Activated T-cell treated with anti-CD3 and anti-CD28 coated beads, Interleukin-2, amount 50 U/mL, for 4 hours (primary cell): ENCODE data around the gene NAA10. TPM values are rescaled to one million over a fixed set of nuclear protein-coding genes. Genes with fewer than 3 reads are reported as not detected.
A peak's percentile ranks its signal among the peaks of the same experiment; 100 is the strongest.
"Not testable (repeated sequence)": the region's sequence is repeated elsewhere in the genome, so short reads cannot be mapped to it uniquely, and the experiment has no call there.

Experiments
- ATAC-seq, 2 donors: fragments of 200-7000 bp; cut with Tn5 transposase; one replicate each; pipeline ENCODE4 v1.10.0; 2021
- DNase-seq: peaks from one replicate; pipeline ENCODE4 v3.0.0-alpha.2; 2020
- H3K27me3 Mint-ChIP-seq: one replicate; pipeline ENCODE4 v1.8.0; 2021; ENCODE audit warnings: low read depth, mixed read lengths
- H3K36me3 Mint-ChIP-seq: one replicate; pipeline ENCODE4 v1.8.0; 2022; ENCODE audit warnings: mixed read lengths; ENCODE audit not compliant: insufficient read depth
- H3K4me1 Mint-ChIP-seq: one replicate; pipeline ENCODE4 v1.8.0; 2021; ENCODE audit warnings: low read depth, mixed read lengths
- H3K4me3 Mint-ChIP-seq: one replicate; pipeline ENCODE4 v1.8.0; 2021; ENCODE audit warnings: mild to moderate bottlenecking, moderate library complexity, mixed read lengths
- H3K9me3 Mint-ChIP-seq: one replicate; pipeline ENCODE4 v1.8.0; 2021; ENCODE audit warnings: mixed read lengths
- total RNA-seq, 3 donors: library from RNA; stranded (reverse); gene quantifications; one replicate each; pipeline ENCODE4 v1.2.1, GENCODE V29; 2021

Gene NAA10
- total RNA-seq, result 100 to 1,000 TPM; 190 to 224 (median 221) TPM

GRCh38 chrX:153934762-153935325 is at the start of gene NAA10:
NAA10 (minus strand) TSS chrX:153935037; CDS start chrX:153934904, 133 bp downstream.
- peak within 1 kb of the TSS; percentile 88 for H3K4me3 Mint-ChIP-seq
- no peaks in the 10 kb centered on the region for H3K27me3 Mint-ChIP-seq
- no peaks in the 10 kb centered on the region for H3K9me3 Mint-ChIP-seq
- peaks cover 9% of the 10 kb centered on the region for H3K4me1 Mint-ChIP-seq
- H3K36me3 Mint-ChIP-seq, result no peaks in the 10 kb centered on the region
- peak; percentile 54 for DNase-seq
- ATAC-seq, result peak; percentile 92 to 94

GRCh38 chrX:153983321-153983801 is 48.5 kb upstream of the NAA10 start:
- Mint-ChIP-seq H3K4me3 (peak overlapping the region; percentile 29), H3K4me1 (peaks cover 48% of the 10 kb centered on the region), H3K9me3 (no peaks in the 10 kb centered on the region), H3K27me3 (no peaks in the 10 kb centered on the region), H3K36me3 (no peaks in the 10 kb centered on the region)
- ATAC-seq, result no peak
- no peak for DNase-seq

- Mint-ChIP-seq H3K27me3 (no peaks in the 10 kb centered on the region), H3K4me1 (peaks cover 48% of the 10 kb centered on the region), H3K36me3 (no peaks in the 10 kb centered on the region), H3K9me3 (no peaks in the 10 kb centered on the region), H3K4me3 (peak overlapping the region; percentile 67)
- ATAC-seq (peak; percentile 11 to 13), DNase-seq (peak; percentile 48)
These were observed 47.1 kb upstream of the NAA10 start for GRCh38 chrX:153981771-153982533.

GRCh38 chrX:153981231-153981630 is 46.4 kb upstream of the NAA10 start:
- no peaks in the 10 kb centered on the region for H3K36me3 Mint-ChIP-seq
- ATAC-seq (no peak), DNase-seq (no peak)
- peaks cover 48% of the 10 kb centered on the region for H3K4me1 Mint-ChIP-seq
- peak overlapping the region; percentile 67 for H3K4me3 Mint-ChIP-seq
- H3K9me3 Mint-ChIP-seq, result no peaks in the 10 kb centered on the region
- no peaks in the 10 kb centered on the region for H3K27me3 Mint-ChIP-seq

- not testable (repeated sequence) for H3K27me3 Mint-ChIP-seq, H3K36me3 Mint-ChIP-seq, H3K9me3 Mint-ChIP-seq, DNase-seq
- ATAC-seq, result peak; percentile 58 to 66
- Mint-ChIP-seq H3K4me1 (peaks cover 51% of the 10 kb centered on the region), H3K4me3 (peak overlapping the region; percentile 62)
These were observed 45.6 kb upstream of the NAA10 start for GRCh38 chrX:153980394-153980793.

GRCh38 chrX:153974726-153975286 is 40.0 kb upstream of the NAA10 start:
- Mint-ChIP-seq H3K4me1 (peaks cover 19% of the 10 kb centered on the region), H3K36me3 (peaks cover under 1% of the 10 kb centered on the region), H3K27me3 (no peaks in the 10 kb centered on the region), H3K9me3 (no peaks in the 10 kb centered on the region), H3K4me3 (peak overlapping the region; percentile 29)
- DNase-seq (no peak), ATAC-seq (no peak)

- no peaks in the 10 kb centered on the region for H3K27me3 Mint-ChIP-seq
- peaks cover 4% of the 10 kb centered on the region for H3K36me3 Mint-ChIP-seq
- no peak for ATAC-seq
- H3K4me1 Mint-ChIP-seq, result peaks cover 19% of the 10 kb centered on the region
- peak overlapping the region; percentile 43 for H3K4me3 Mint-ChIP-seq
- H3K9me3 Mint-ChIP-seq, result no peaks in the 10 kb centered on the region
- DNase-seq, result no peak
These were observed 39.3 kb upstream of the NAA10 start for GRCh38 chrX:153974003-153974725.

- Mint-ChIP-seq H3K9me3 (no peaks in the 10 kb centered on the region), H3K4me3 (peak overlapping the region; percentile 86), H3K4me1 (peaks cover 19% of the 10 kb centered on the region), H3K27me3 (no peaks in the 10 kb centered on the region), H3K36me3 (peaks cover 4% of the 10 kb centered on the region)
- no peak for DNase-seq
- no peak for ATAC-seq
These were observed 38.5 kb upstream of the NAA10 start for GRCh38 chrX:153973127-153974002.

GRCh38 chrX:153972368-153973126 is 37.7 kb upstream of the NAA10 start, which contains the start of gene TMEM187:
TMEM187 (plus strand) TSS chrX:153972754; CDS start chrX:153982063, 9,309 bp downstream.
- no peaks in the 10 kb centered on the region for H3K9me3 Mint-ChIP-seq
- DNase-seq (peak; percentile 87), ATAC-seq (peak; percentile 51 to 54)
- H3K4me1 Mint-ChIP-seq, result peaks cover 28% of the 10 kb centered on the region
- peak within 1 kb of the TSS; percentile 100 for H3K4me3 Mint-ChIP-seq
- peaks cover 6% of the 10 kb centered on the region for H3K36me3 Mint-ChIP-seq
- no peaks in the 10 kb centered on the region for H3K27me3 Mint-ChIP-seq

- Mint-ChIP-seq H3K4me1 (peaks cover 36% of the 10 kb centered on the region), H3K36me3 (peaks cover 6% of the 10 kb centered on the region), H3K27me3 (no peaks in the 10 kb centered on the region), H3K4me3 (peak within 1 kb of the TSS; percentile 100), H3K9me3 (no peaks in the 10 kb centered on the region)
- ATAC-seq (peak; percentile 45 to 46), DNase-seq (peak; percentile 93)
These were observed 36.9 kb upstream of the NAA10 start, which contains the start of gene HCFC1 for GRCh38 chrX:153971450-153972367. HCFC1 (minus strand) TSS chrX:153971818; CDS start chrX:153970840, 978 bp downstream.

- H3K4me1 Mint-ChIP-seq, result peaks cover 42% of the 10 kb centered on the region
- ATAC-seq (peak; percentile 42 to 47), DNase-seq (peak; percentile 88)
- peaks cover 6% of the 10 kb centered on the region for H3K36me3 Mint-ChIP-seq
- H3K4me3 Mint-ChIP-seq, result peak overlapping the region; percentile 100
- no peaks in the 10 kb centered on the region for H3K9me3 Mint-ChIP-seq
- no peaks in the 10 kb centered on the region for H3K27me3 Mint-ChIP-seq
These were observed 36.2 kb upstream of the NAA10 start for GRCh38 chrX:153971124-153971449.
